Activated naive CD4-positive, alpha-beta T cell treated with anti-CD3 and anti-CD28 coated beads, Interleukin-2, amount 50 U/mL, for 16 hours (primary cell): ENCODE results near the gene SHPK.
"Not testable (repeated sequence)": the region's sequence is repeated elsewhere in the genome, so short reads cannot be mapped to it uniquely, and the experiment has no call there.

ENCODE experiments used
- DNase-seq: peaks from one replicate; pipeline ENCODE4 v3.0.0-alpha.2; 2020

The SHPK gene

DNA sequence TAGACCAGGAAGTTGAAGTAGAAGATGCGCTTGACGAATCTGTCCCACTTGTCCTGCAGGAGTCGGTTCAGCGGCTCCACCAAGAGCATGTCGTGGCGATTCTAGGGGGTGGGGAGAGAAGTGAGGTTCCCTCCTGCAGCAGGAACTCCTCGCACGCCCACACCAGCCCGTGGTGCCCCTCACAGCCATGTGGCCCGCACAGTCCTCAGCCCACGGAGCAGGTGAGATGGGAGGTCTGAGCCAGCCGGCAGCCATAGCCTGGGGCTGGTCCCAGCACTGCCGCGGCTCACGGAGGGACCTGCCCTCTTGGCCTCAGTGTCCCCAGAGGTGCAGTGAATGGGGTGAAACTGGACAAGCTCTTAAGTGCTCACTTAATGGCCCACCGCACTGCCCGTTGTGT lies 50.2 kb downstream of the SHPK start:
- no peak for DNase-seq

DNA sequence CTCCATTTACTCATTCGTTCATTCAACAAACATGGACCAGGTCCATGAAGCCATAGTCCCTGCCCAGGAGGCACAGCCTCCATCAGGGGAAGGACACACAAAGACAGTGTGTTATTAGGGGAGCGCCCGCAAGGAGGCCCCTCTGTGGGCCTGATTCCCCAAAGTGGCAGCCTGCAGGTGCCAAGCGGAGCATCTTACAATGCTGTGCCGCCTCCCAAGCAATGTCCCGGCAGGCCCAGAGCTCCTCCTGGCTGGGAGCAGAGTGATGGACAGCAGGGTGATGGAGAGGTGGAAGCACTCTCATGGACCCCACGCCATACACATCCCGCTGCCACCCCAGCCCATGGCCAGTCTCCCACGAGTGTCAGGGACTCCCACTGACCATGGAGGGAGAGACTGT lies 52.6 kb downstream of the SHPK start:
- no peak for DNase-seq

DNA sequence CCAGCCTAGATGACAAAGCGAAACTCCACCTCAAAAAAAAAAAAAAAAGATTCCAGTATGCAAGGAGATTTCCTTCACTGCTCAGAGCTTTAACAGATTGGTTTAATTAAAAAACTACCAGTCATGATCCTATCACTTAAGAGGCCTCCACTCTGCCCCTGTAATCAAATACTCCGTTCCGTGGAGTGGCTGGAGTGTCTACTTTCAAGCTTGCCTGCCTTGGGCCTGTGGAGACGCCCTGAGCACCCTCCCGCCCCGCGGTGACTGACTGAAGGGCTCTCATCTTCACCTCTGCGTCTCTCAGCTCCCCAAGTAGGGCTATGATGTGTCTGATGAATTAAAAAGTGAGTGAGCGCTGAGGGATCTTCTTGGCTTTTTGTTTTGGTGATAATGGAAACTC lies 53.1 kb downstream of the SHPK start:
- DNase-seq, result no peak

DNA sequence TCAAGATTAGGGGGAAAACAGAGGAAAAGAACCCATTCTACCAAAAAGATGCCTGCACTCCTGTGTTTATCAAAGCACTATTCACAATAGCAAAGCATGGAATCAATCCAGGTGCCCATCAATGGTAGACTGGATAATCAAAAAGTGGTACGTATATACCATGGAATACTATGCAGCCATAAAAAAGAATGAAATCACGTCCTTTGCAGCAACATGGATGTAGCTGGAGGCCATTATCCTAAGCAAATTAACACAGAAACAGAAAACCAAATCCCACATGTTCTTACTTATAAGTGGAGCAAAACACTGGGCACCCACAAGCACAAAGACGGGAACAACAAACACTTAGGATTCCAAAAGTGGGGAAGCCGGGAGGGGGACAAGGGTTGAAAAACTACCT lies 57.4 kb downstream of the SHPK start:
- not testable (repeated sequence) for DNase-seq

DNA sequence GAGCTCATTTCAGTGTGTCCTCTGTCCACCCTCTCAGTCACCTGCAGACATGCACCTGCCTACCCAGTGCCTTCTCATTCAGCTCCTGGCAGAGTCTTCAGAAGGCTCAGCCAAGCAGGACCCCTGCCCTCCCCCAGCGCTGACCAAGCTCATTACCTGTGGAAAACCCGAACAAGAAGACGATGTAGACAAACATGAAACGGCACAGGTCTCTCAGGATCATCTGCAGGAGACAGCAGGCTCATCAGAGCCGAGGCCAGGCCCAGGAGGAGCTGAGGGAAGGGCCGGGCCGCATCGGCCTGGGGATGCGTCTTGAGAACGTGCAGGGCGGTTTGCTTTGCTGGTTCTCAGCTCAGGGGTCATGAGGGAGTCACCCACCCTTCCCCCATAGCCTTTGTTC lies 59.1 kb downstream of the SHPK start:
- no peak for DNase-seq

DNA sequence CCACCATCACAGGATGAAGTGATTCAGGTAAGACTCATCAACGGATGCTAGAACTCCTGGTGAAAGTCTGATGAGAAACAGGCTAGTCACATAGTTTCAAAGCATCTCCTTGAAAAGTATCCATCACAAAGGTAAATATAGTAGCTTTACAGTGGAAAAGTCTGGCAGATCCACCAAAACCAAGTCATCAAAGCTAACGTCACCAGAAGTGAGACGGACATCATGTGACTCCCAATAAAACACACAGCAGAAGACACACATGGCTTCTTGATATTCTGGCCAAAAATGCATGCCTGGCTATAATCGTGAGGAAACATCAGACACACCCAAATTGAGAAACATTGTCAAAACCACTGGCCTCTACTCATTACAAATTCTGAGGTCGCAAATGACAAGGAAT lies 60.5 kb downstream of the SHPK start:
- DNase-seq, result no peak

DNA sequence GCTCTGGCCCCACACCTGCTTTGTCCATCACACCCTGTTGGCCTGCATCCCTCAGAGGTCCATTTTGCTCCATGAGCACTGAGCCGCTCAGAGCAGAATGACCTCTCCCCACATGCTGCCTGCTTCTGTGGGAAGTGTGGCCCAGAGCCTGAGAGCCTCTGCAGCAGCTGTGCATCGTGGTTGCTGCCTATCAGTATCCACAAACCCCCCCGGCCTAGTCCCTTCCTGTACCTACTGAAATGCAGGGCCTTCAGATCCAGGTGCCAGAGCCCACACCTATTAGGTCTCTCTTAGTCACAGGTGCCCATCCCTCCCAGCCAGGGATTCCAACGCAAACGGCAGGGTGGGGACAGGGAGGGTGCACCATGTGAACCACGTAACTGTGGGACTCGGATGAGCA lies 61.8 kb downstream of the SHPK start:
- DNase-seq, result no peak

DNA sequence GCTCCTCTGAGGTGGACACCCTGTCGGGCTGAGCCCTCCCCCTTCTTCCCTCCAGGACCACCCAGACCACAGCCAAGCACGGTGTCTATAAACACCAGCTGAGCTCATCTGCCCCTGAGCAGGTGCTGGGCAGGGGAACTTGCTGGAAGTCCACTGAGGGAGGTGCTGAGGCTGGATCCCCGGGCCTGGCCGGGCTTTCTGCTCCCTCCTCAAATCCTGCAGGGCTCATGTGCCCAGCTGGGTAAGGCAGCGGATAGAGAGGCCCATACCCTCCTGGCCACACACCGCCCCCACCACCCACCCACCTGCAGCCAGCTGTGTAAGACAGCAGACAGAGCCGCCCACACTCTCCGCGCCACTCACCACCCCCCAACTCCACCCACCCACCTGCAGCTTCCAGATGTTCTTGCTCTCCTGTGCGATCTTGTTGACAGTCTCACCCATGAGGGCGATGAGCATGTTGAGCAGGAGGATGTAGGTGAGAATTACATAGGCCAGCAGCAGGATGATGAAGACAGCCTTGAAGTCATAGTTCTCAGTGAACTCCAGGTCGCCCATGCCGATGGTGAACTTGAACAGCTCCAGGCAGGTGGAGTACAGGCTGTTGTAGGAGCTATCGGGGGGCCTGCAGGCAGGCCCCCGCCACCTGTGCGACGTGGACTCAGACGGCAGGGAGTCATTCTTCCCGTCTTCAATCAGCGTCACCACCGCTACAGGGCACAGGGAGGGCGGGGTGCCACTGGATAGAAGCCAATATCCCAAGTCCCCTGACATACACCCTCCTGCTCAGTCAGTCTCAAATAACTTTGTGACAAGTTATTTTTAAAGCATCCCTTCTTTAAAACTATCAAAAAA lies 62.6 kb downstream of the SHPK start:
- no peak for DNase-seq

DNA sequence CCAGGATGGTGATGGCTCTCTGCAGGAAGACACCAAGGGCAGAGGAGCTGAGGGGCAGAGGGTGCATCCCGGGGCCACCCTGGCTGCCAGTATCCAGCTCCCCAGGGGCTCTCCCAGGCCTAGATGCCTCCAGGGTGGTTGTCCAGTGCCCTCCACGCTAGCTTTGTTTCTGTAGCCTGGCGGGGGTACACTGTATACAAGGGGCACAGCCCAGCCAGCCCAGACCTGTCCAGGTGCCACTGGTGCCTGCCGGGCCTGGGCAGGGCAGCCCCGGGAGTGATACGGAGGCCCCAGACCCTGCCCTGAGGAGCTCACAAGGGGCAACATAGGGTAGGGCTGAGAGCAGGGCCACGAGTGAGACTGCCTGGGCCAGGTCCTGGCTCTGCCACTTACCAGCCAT lies 63.8 kb downstream of the SHPK start:
- no peak for DNase-seq

DNA sequence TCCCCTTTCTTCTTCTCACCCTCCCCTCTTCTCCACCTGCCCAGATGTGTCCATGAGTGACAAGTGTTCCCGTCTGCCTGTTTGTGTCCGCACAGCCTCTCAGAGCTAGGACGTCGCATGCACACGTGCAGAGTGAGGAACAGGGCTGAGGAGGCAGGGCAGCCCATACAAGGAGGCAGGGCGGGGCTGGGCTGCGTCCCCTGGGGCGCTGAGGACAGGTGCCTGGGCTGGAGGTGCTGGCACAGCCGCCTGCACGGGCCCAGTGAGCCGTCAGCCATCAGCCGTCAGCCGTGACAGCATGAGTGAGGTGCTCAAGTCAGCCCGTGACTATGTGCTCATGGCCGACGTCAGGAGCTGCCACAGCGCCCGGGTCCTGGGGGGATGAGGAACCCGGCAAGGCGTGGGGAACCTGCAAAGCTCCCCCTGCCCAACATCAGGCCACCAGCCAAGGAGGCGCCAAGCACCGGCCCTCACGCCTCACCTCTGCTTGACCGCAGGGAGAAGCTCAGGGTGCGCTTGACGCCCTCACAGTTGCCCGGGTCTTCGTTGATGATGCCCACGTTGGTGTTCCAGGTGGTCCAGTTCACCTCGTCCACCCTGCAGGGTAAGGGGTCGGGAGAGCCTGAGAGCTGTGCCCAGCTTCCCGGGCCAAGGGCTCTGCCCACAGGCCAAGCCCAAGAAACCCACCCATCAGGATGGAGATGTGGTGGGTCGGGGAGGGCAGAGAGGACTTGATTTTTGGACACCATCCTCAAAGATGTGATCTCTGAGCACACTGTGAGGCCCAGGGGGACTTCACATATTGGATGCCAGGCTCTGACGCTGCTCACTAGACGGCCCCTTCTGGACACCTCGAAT lies 64.8 kb downstream of the SHPK start:
- DNase-seq, result no peak

DNA sequence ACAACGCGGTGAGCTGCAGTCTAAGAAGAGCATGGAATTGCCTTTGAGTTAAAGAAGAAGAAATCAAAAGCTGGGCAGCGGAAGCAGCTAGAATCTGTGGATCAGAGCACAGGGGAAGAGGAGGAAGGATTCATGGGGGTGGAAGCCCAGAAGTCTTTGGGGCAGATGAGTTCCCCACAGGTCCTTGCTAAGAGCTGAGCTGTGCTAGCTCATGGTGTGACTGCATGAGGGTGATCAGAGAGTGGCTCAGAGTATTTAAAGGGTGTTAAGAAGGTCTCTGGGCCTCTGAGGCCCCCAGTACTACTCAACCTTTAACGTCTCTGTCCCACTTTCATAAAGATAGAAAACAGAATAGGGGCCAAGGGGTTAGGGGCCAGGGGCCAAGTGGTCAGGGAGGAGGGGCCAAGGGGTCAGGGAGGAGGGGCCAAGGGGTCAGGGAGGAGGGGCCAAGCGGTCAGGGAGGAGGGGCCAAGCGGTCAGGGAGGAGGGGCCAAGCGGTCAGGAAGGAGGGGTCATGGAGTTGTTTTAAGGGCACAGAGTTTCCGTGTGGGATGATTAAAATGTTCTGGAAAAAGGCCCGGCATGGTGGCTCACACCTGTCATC lies 66.4 kb downstream of the SHPK start:
- no peak for DNase-seq

DNA sequence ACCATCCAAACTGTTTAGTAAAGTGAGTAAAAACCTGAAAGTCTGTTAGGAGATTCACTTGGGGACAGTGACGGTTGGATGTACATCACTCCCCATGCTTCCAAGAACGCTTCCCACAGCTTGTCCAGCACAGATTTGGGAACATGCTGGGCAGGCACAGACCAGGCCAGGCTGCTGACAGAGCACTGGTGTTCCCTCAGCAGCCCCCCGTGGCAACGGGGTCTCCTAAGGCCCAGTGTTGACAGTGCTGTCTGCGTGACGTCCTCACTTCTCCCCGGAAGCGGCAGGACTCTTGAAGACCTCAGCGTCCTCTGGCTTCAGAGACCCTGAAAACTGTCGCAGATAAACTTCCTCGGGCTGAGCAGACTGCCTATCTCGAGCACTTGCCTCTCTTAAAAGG lies 69.5 kb downstream of the SHPK start:
- no peak for DNase-seq

DNA sequence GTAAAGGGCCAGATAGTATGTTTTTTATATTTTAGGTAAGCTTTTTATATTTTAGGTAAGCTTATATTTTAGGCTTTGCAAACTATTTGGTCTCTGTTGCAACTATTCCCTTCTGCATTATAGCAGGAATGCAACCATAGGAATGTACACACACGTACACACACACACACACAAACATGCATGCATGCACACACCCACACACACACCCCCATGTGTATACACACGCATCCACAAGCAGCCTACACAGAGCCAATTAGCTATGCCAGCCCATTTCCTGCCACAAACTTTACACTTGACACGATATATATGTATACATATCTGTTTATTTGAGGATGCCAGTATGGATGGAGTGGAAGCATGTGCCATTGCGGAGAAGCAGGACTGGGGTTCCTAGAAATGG lies 70.9 kb downstream of the SHPK start:
- DNase-seq, result no peak

DNA sequence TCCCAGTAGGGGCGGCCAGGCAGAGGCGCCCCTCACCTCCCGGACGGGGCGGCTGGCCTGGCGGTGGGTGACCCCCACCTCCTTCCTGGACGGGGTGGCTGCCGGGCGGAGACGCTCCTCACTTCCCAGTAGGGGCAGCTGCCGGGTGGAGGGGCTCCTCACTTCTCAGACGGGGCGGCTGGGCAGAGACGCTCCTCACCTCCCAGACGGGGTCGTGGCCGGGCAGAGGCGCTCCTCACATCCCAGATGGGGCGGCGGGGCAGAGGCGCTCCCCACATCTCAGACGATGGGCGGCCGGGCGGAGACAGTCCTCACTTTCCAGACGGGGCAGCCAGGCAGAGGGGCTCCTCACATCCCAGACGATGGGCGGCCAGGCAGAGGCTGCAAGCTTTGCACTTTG lies 71.8 kb downstream of the SHPK start:
- DNase-seq, result not testable (repeated sequence)

DNA sequence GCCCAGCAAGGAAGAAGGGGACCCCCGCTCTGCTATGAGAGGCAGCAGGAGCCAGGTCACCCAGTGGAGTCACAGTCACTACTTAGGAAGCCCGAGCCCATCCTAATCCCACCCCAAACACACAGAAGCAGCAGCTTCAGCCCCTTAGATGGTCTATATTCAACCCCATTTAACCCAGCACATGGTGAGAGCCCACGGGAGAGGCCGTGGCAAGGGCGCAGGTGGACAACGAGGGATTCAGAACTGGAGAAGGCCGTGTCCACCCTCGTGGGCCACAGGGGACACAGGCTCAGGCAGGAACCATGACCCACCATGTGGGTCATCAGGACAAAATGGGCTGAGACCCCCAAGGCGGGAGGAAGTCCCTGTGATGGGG lies 76.8 kb downstream of the SHPK start:
- DNase-seq, result no peak

DNA sequence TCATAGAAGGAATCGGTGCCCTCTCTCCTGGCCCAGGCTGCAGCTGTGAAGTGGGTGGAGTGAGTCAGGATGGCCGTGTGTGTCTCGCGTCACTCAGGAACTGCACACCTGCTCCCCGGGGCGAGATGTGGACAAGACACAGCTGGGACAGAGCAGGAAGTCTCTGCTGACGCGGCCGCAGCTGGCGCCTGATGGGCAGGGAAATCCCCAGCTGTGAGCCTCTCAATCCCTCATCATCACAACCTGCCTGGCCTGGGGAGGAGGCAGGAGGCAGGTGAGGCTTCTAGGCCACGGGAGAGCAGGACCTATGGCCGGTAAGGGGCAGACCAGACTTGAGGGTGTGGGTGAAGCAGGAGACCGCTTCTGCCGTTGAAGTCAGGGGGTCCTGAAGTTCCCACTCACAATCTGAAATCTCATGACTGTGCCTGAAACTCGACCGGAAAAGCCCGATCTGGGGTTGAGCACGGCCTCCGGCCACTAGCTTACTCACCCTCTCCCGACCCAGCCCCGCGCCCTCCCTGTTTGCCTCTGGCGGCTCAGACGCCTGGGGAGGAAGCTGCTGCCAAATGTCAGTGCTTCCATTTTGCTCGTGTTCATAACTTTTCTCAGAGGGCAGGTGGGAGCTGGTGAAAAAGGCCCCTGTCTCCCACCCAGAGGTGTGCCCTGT lies 77.3 kb downstream of the SHPK start:
- DNase-seq, result no peak
